ENCODE results near the gene NPR1.

The NPR1 gene

GRCh38 chr1:153648000-153648643 is 30.4 kb upstream of the NPR1 start:
- no peak overlapping the region for H3K27ac ChIP-seq (ENCODE audit: extremely low read depth, low read depth, low read length)
- CTCF ChIA-PET: interaction anchor here (1.0 to 2.8 kb wide), 3 partner anchors 21 to 137 kb away, joined by 3 to 8 read pairs (median 6); partner anchors contain the start of gene S100A13
- H3K9me3 ChIP-seq (ENCODE audit: control insufficient read depth, insufficient read depth, low read depth, low read length): no peaks in the 10 kb centered on the region
- no peak overlapping the region for H3K4me3 ChIP-seq (ENCODE audit: low read depth, low read length)
- no peaks in the 10 kb centered on the region for H3K4me1 ChIP-seq (ENCODE audit: control insufficient read depth, insufficient read depth, low read length)
- H3K36me3 ChIP-seq (ENCODE audit: control insufficient read depth in 2 of 2, insufficient read depth in 1 of 2, low read length in 2 of 2): peaks cover 23 to 44% of the 10 kb centered on the region in 2 experiments
- TF ChIP-seq ZNF354C (tag by site-specific recombination; IDR thresholded peaks at IDR 0.05; ENCODE audit: borderline replicate concordance, low read depth) (no peak), ZBTB17 (tag by site-specific recombination; IDR thresholded peaks at IDR 0.05) (0 out of 2 replicates have a peak, but pooled peaks have one; percentile 32), REST (tag by site-specific recombination; IDR thresholded peaks at IDR 0.05) (0 out of 2 replicates have a peak, but pooled peaks have one; percentile 28), ZNF837 (tag by site-specific recombination; IDR thresholded peaks at IDR 0.05) (no peak), ZNF692 (tag by site-specific recombination; IDR thresholded peaks at IDR 0.05) (no peak), ZNF148 (tag by site-specific recombination; IDR thresholded peaks at IDR 0.05; ENCODE audit: borderline replicate concordance) (no peak), ZNF146 (tag by site-specific recombination; IDR thresholded peaks at IDR 0.05) (no peak), ZFHX2 (tag by site-specific recombination; conservative IDR thresholded peaks at IDR 0.05) (0 out of 2 replicates have a peak, but pooled peaks have one; percentile 8)
- POLR2A ChIA-PET: interaction anchor here (0.6 to 3.6 kb wide), 13 partner anchors 8 to 330 kb away, joined by 3 to 25 read pairs (median 5); partner anchors contain the start of genes CHTOP, CREB3L4, ILF2 and S100A1

GRCh38 chr1:153649137-153649862 is 29.2 kb upstream of the NPR1 start:
- Histone ChIP-seq H3K27ac (ENCODE audit: extremely low read depth, low read depth, low read length) (no peak overlapping the region), H3K36me3 (ENCODE audit: control insufficient read depth in 2 of 2, insufficient read depth in 1 of 2, low read length in 2 of 2) (peaks cover 12 to 32% of the 10 kb centered on the region in 2 experiments), H3K4me1 (ENCODE audit: control insufficient read depth, insufficient read depth, low read length) (no peaks in the 10 kb centered on the region), H3K4me3 (ENCODE audit: low read depth, low read length) (no peak overlapping the region), H3K9me3 (ENCODE audit: control insufficient read depth, insufficient read depth, low read depth, low read length) (no peaks in the 10 kb centered on the region)
- ChIA-PET POLR2A (interaction anchor here (1.5 to 2.7 kb wide), 4 partner anchors 10 to 15 kb away, joined by 5 to 16 read pairs (median 6); partner anchors contain the start of genes CHTOP and SNAPIN), CTCF (interaction anchor here (0.6 to 2.8 kb wide), 3 partner anchors 22 to 139 kb away, joined by 3 to 8 read pairs (median 3); partner anchors contain the start of gene S100A13)
- no peak for TF ChIP-seq SCRT2 (tag by site-specific recombination; IDR thresholded peaks at IDR 0.05)
- TF ChIP-seq ZNF785 (tag by site-specific recombination; IDR thresholded peaks at IDR 0.05): no peak
- TF ChIP-seq ZNF580 (tag by site-specific recombination; IDR thresholded peaks at IDR 0.05): no peak
- no peak for TF ChIP-seq ZNF394 (tag by site-specific recombination; IDR thresholded peaks at IDR 0.05; ENCODE audit: borderline replicate concordance)
- TF ChIP-seq ZBTB11 (tag by site-specific recombination; conservative IDR thresholded peaks at IDR 0.05; ENCODE audit: low read depth): no peak
- TF ChIP-seq ZBTB26 (tag by site-specific recombination; optimal IDR thresholded peaks at IDR 0.05): no peak
- no peak for TF ChIP-seq ZSCAN4 (tag by site-specific recombination; IDR thresholded peaks at IDR 0.05)
- TF ChIP-seq ZNF610 (tag by site-specific recombination; IDR thresholded peaks at IDR 0.05; ENCODE audit: borderline replicate concordance): no peak
- no peak for TF ChIP-seq RBAK (tag by site-specific recombination; IDR thresholded peaks at IDR 0.05)
- no peak for TF ChIP-seq ZFHX2 (tag by site-specific recombination; conservative IDR thresholded peaks at IDR 0.05)

Data from HEK293 (cell line).